Liver (tissue), 9 donors: Measurements from ENCODE around the gene GTF2F2. TPM values are rescaled to one million over a fixed set of nuclear protein-coding genes. Genes with fewer than 3 reads are reported as not detected.
A peak's percentile ranks its signal among the peaks of the same experiment; 100 is the strongest.

Source experiments
- DNase-seq: peaks from one replicate; pipeline ENCODE4 v3.0.0-alpha.2; 2017; ENCODE audit warnings: low spot score
- H3K27ac ChIP-seq, 2 donors: one replicate each; pipeline ENCODE4 v1.7.0; 2013; ENCODE audit warnings: inconsistent platforms in 2 of 2, low read length in 2 of 2, control low read depth in 1 of 2, low read depth in 1 of 2, mild to moderate bottlenecking in 1 of 2
- H3K27me3 ChIP-seq, 4 donors: one replicate each; pipeline versions ENCODE4 v1.6.1 to v1.7.0; 2013; ENCODE audit warnings: low read length in 3 of 4, inconsistent platforms in 1 of 4, mild to moderate bottlenecking in 1 of 4, moderate library complexity in 1 of 4; ENCODE audit not compliant: control insufficient read depth in 4 of 4, insufficient read depth in 4 of 4
- H3K36me3 ChIP-seq, 4 donors: one replicate each; pipeline versions ENCODE4 v1.6.1 to v1.7.0; 2013; ENCODE audit warnings: low read length in 3 of 4, mild to moderate bottlenecking in 3 of 4, low read depth in 1 of 4, moderate library complexity in 1 of 4; ENCODE audit not compliant: control insufficient read depth in 4 of 4, insufficient read depth in 3 of 4
- H3K4me1 ChIP-seq, 4 donors: one replicate each; pipeline versions ENCODE4 v1.6.1 to v1.7.0; 2013; ENCODE audit warnings: low read length in 3 of 4, mild to moderate bottlenecking in 3 of 4, moderate library complexity in 1 of 4; ENCODE audit not compliant: control insufficient read depth in 4 of 4, insufficient read depth in 4 of 4
- H3K4me3 ChIP-seq, 3 donors: one replicate each; pipeline versions ENCODE4 v1.6.1 to v1.7.0; 2013; ENCODE audit warnings: low read length in 3 of 3, control low read depth in 1 of 3, low read depth in 1 of 3, mild to moderate bottlenecking in 1 of 3
- H3K9ac ChIP-seq, 2 donors: one replicate each; pipeline ENCODE4 v1.7.0; 2013; ENCODE audit warnings: low read length in 2 of 2, mild to moderate bottlenecking in 2 of 2, moderate library complexity in 2 of 2, control low read depth in 1 of 2, low read depth in 1 of 2
- H3K9me3 ChIP-seq, 4 donors: one replicate each; pipeline versions ENCODE4 v1.6.1 to v1.7.0; 2013; ENCODE audit warnings: low read length in 3 of 4; ENCODE audit not compliant: control insufficient read depth in 4 of 4
- ATF3 ChIP-seq: IDR thresholded peaks from 2 replicates; pipeline ENCODE4 v1.6.1; 2016; ENCODE audit warnings: antibody characterized with exemption
- FOXA2 ChIP-seq: IDR thresholded peaks from 2 replicates; pipeline ENCODE4 v1.6.1; 2016; ENCODE audit warnings: antibody characterized with exemption
- GABPA ChIP-seq, 2 donors: IDR thresholded peaks in 1 of 2; conservative IDR thresholded peaks in 1 of 2; 2 replicates each; pipeline ENCODE4 v1.6.1; 2016; ENCODE audit warnings: antibody characterized with exemption in 2 of 2, mild to moderate bottlenecking in 1 of 2, moderate library complexity in 1 of 2
- HNF4A ChIP-seq, 2 donors: conservative IDR thresholded peaks; 2 replicates each; pipeline ENCODE4 v1.6.1; 2016; ENCODE audit warnings: antibody characterized with exemption in 2 of 2, mild to moderate bottlenecking in 2 of 2
- JUND ChIP-seq, 2 donors: IDR thresholded peaks; 2 replicates each; pipeline ENCODE4 v1.6.1; 2016; ENCODE audit warnings: antibody characterized with exemption in 2 of 2
- RAD21 ChIP-seq, 2 donors: IDR thresholded peaks; 2 replicates each; pipeline ENCODE4 v1.6.1; 2016; ENCODE audit warnings: antibody characterized with exemption in 2 of 2, mild to moderate bottlenecking in 2 of 2
- REST ChIP-seq: IDR thresholded peaks from 2 replicates; pipeline ENCODE4 v1.6.1; 2016; ENCODE audit warnings: antibody characterized with exemption, mild to moderate bottlenecking
- RXRA ChIP-seq, 2 donors: IDR thresholded peaks; 2 replicates each; pipeline ENCODE4 v1.6.1; 2017 to 2018; ENCODE audit warnings: antibody characterized with exemption in 2 of 2, mild to moderate bottlenecking in 1 of 2
- SP1 ChIP-seq: IDR thresholded peaks from 2 replicates; pipeline ENCODE4 v1.6.1; 2018; ENCODE audit warnings: antibody characterized with exemption, mild to moderate bottlenecking
- TAF1 ChIP-seq: conservative IDR thresholded peaks from 2 replicates; pipeline ENCODE4 v1.6.1; 2016; ENCODE audit warnings: antibody characterized with exemption, mild to moderate bottlenecking
- YY1 ChIP-seq: IDR thresholded peaks from 2 replicates; pipeline ENCODE4 v1.6.1; 2016; ENCODE audit warnings: antibody characterized with exemption, mild to moderate bottlenecking
- WGBS: extraction: QIAGEN DNeasy Blood & Tissue Kit; methylation state at CpG from one replicate; pipeline ENCODE4 v1.1.7; 2013; 5-methylcytosine and 5-hydroxymethylcytosine counted together
- polyA plus RNA-seq, 2 donors: library from polyadenylated mRNA; stranded (reverse) in 1 of 2; unstranded in 1 of 2; fragments of 200-250 nt in 1 of 2; fragments of >200 nt in 1 of 2; fragmentation: Nextera tagmentation in 1 of 2; extraction: Ambion mirVana in 1 of 2; gene quantifications; one replicate each; pipeline versions ENCODE4 v1.2.1 to v1.2.3, GENCODE V29; 2013 to 2015
- total RNA-seq, 2 donors: library from RNA; depleted of rRNA; stranded (reverse); fragments of >200 nt; gene quantifications; one replicate each; pipeline ENCODE4 v1.2.3, GENCODE V29; 2014
- TF ChIP-seq, protein P1 (sequence below): fragments of 150-350 bp; IDR thresholded peaks from 2 replicates; pipeline ENCODE4 v1.5.1; 2017; ENCODE audit warnings: improper control_type of control experiment, low read depth, low read length; ENCODE audit not compliant: missing input control
- TF ChIP-seq, protein P2 (sequence below): IDR thresholded peaks from 2 replicates; pipeline ENCODE4 v1.6.1; 2016; ENCODE audit warnings: antibody characterized with exemption
- donor health status: healthy.
- donor health status: healthy.
- donor health status: healthy.
- donor health status: healthy.
- donor health status: healthy.

Gene GTF2F2
- total and polyA plus RNA-seq, 4 donors: 6.0 to 8.5 (median 7.3) TPM

- Histone ChIP-seq H3K9ac (no peak overlapping the region), H3K27me3 (no peaks in the 10 kb centered on the region), H3K4me3 (no peak overlapping the region), H3K4me1 (peaks cover 0 to 17% (median 12%) of the 10 kb centered on the region in 4 donors), H3K27ac (no peak overlapping the region), H3K36me3 (no peaks in the 10 kb centered on the region), H3K9me3 (no peaks in the 10 kb centered on the region)
- TF ChIP-seq YY1 (no peak), JUND (IDR thresholded peaks at IDR 0.05) (no peak), FOXA2 (no peak), GABPA (IDR thresholded peaks at IDR 0.05 in 1 of 2, conservative IDR thresholded peaks at IDR 0.05 in 1 of 2) (no peak), RAD21 (IDR thresholded peaks at IDR 0.05) (peak; percentile 72 to 74), REST (no peak), HNF4A (conservative IDR thresholded peaks at IDR 0.05) (no peak), ATF3 (no peak), TAF1 (no peak), SP1 (no peak)
- TF ChIP-seq, protein P1, sequence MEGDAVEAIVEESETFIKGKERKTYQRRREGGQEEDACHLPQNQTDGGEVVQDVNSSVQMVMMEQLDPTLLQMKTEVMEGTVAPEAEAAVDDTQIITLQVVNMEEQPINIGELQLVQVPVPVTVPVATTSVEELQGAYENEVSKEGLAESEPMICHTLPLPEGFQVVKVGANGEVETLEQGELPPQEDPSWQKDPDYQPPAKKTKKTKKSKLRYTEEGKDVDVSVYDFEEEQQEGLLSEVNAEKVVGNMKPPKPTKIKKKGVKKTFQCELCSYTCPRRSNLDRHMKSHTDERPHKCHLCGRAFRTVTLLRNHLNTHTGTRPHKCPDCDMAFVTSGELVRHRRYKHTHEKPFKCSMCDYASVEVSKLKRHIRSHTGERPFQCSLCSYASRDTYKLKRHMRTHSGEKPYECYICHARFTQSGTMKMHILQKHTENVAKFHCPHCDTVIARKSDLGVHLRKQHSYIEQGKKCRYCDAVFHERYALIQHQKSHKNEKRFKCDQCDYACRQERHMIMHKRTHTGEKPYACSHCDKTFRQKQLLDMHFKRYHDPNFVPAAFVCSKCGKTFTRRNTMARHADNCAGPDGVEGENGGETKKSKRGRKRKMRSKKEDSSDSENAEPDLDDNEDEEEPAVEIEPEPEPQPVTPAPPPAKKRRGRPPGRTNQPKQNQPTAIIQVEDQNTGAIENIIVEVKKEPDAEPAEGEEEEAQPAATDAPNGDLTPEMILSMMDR: peak; percentile 28
- TF ChIP-seq, protein P2, sequence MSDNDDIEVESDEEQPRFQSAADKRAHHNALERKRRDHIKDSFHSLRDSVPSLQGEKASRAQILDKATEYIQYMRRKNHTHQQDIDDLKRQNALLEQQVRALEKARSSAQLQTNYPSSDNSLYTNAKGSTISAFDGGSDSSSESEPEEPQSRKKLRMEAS: no peak
- 78% methylated on average over 15 of the region's 15 CpGs for WGBS
- no peak for DNase-seq
Observed at GRCh38 chr13:45194081-45194939, 74.0 kb downstream of the GTF2F2 start.

GRCh38 chr13:45195421-45195820, 75.1 kb downstream of the GTF2F2 start:
- WGBS: 93% methylated on average over 1 of the region's 1 CpG
- DNase-seq: no peak
- Histone ChIP-seq H3K9ac (no peak overlapping the region), H3K27ac (no peak overlapping the region), H3K4me1 (peaks cover 0 to 17% (median 12%) of the 10 kb centered on the region in 4 donors), H3K9me3 (no peaks in the 10 kb centered on the region), H3K27me3 (no peaks in the 10 kb centered on the region), H3K36me3 (no peaks in the 10 kb centered on the region), H3K4me3 (no peak overlapping the region)
- TF ChIP-seq REST (no peak), YY1 (no peak), HNF4A (conservative IDR thresholded peaks at IDR 0.05) (no peak), FOXA2 (no peak), RXRA (IDR thresholded peaks at IDR 0.05) (no peak)
- TF ChIP-seq, protein P1: no peak
